Measurements from ENCODE around the gene OSBPL8.

DNA sequence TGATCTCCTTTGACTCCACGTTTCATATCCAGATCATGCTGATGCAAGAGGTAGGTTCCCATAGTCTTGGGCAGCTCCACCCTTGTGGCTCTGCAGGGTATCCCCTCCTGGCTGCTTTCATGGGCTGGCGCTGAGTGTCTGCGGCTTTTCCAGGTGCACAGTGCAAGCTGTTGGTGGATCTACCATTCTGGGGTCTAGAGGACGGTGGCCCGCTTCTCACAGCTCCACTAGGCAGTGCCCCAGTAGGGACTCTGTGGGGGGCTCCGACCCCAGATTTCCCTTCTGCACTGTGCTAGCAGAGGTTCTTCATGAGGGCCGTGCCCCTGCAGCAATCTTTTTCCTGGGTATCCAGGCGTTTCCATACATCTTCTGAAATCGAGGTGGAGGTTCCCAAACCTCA, 199.3 kb downstream of the OSBPL8 start:
- TF ChIP-seq, protein P1, sequence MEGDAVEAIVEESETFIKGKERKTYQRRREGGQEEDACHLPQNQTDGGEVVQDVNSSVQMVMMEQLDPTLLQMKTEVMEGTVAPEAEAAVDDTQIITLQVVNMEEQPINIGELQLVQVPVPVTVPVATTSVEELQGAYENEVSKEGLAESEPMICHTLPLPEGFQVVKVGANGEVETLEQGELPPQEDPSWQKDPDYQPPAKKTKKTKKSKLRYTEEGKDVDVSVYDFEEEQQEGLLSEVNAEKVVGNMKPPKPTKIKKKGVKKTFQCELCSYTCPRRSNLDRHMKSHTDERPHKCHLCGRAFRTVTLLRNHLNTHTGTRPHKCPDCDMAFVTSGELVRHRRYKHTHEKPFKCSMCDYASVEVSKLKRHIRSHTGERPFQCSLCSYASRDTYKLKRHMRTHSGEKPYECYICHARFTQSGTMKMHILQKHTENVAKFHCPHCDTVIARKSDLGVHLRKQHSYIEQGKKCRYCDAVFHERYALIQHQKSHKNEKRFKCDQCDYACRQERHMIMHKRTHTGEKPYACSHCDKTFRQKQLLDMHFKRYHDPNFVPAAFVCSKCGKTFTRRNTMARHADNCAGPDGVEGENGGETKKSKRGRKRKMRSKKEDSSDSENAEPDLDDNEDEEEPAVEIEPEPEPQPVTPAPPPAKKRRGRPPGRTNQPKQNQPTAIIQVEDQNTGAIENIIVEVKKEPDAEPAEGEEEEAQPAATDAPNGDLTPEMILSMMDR (IDR thresholded peaks at IDR 0.05 in 4 of 5, conservative IDR thresholded peaks at IDR 0.05 in 1 of 5): no peak
- no peak for TF ChIP-seq POLR2A (IDR thresholded peaks at IDR 0.05)
